Osteocyte (in vitro differentiated cells): ENCODE measurements around the gene XK. TPM values are rescaled to one million over a fixed set of nuclear protein-coding genes. Genes with fewer than 3 reads are reported as not detected.

ENCODE experiments used
- DNase-seq: peaks from one replicate; pipeline ENCODE4 v3.0.0; 2021; ENCODE audit warnings: mixed read lengths; ENCODE audit not compliant: unreplicated experiment; ENCODE audit errors: extremely low spot score
- H3K27ac Mint-ChIP-seq: one replicate; pipeline ENCODE4 v1.8.0; 2021; ENCODE audit warnings: mild to moderate bottlenecking, mixed read lengths; ENCODE audit not compliant: unreplicated experiment
- H3K27me3 Mint-ChIP-seq: one replicate; pipeline ENCODE4 v1.8.0; 2021; ENCODE audit warnings: mixed read lengths; ENCODE audit not compliant: unreplicated experiment
- H3K36me3 Mint-ChIP-seq: one replicate; pipeline ENCODE4 v1.8.0; 2021; ENCODE audit warnings: mixed read lengths; ENCODE audit not compliant: unreplicated experiment
- H3K4me1 Mint-ChIP-seq: one replicate; pipeline ENCODE4 v1.8.0; 2021; ENCODE audit warnings: mixed read lengths; ENCODE audit not compliant: unreplicated experiment
- H3K4me3 Mint-ChIP-seq: one replicate; pipeline ENCODE4 v1.8.0; 2021; ENCODE audit warnings: mild to moderate bottlenecking, moderate library complexity, mixed read lengths; ENCODE audit not compliant: unreplicated experiment
- H3K9me3 Mint-ChIP-seq: one replicate; pipeline ENCODE4 v1.8.0; 2021; ENCODE audit warnings: mixed read lengths; ENCODE audit not compliant: unreplicated experiment
- total RNA-seq: library from RNA; stranded (reverse); gene quantifications from 2 replicates; pipeline ENCODE4 v1.2.1, GENCODE V29; 2021
- TF ChIP-seq, protein P1 (sequence below): fragments of 200-600 bp; sonication (generic); IDR thresholded peaks from 2 replicates; pipeline ENCODE4 v1.5.0; 2021; ENCODE audit warnings: antibody characterized with exemption, mild to moderate bottlenecking, moderate library complexity

XK gene
- total RNA-seq, 1 donor from 2014 or later = not detected

DNA sequence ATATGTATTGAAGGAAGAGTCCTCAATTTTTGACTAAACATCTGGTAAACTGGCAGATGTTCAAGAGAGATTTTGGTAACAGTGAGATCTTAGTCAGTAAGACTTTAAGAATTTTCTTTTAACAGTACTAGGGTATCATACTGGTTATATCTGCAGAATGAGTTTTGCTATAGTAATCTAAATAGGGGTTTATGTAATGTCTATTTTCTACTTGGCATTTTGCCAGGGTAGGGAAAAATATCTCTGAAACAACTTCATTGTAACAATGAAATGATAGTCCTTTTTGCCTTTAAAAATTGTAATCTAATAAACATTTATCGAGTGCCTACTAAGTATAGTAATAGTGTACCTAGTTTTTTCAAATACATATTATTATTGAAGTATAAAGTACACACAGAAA, 32.1 kb downstream of the XK start:
- no peak overlapping the region for H3K27ac Mint-ChIP-seq
- H3K36me3 Mint-ChIP-seq = no peaks in the 10 kb centered on the region
- H3K27me3 Mint-ChIP-seq = peaks cover 4% of the 10 kb centered on the region
- H3K4me3 Mint-ChIP-seq = no peak overlapping the region
- H3K9me3 Mint-ChIP-seq = peaks cover 7% of the 10 kb centered on the region
- no peaks in the 10 kb centered on the region for H3K4me1 Mint-ChIP-seq
- DNase-seq = no peak
- TF ChIP-seq, protein P1, sequence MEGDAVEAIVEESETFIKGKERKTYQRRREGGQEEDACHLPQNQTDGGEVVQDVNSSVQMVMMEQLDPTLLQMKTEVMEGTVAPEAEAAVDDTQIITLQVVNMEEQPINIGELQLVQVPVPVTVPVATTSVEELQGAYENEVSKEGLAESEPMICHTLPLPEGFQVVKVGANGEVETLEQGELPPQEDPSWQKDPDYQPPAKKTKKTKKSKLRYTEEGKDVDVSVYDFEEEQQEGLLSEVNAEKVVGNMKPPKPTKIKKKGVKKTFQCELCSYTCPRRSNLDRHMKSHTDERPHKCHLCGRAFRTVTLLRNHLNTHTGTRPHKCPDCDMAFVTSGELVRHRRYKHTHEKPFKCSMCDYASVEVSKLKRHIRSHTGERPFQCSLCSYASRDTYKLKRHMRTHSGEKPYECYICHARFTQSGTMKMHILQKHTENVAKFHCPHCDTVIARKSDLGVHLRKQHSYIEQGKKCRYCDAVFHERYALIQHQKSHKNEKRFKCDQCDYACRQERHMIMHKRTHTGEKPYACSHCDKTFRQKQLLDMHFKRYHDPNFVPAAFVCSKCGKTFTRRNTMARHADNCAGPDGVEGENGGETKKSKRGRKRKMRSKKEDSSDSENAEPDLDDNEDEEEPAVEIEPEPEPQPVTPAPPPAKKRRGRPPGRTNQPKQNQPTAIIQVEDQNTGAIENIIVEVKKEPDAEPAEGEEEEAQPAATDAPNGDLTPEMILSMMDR = no peak

DNA sequence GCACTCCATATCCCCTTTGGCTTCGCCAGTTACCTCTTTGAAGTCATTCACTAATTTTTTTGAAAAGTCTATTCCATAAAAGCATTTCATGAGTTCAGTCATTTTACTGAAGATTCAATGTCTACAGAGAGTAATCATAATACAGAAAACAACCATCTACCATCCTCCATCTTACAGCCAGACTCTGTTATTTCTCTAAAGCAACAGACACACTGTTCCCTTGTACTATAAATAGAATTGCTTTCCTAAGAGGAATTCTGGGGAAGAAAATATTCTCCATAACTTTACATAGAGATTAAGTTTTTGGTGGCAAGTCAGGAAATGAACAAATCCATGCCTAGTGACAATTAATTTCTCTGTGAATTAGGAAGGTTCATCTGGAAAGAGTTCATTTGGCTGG, 37.0 kb downstream of the XK start:
- Mint-ChIP-seq H3K36me3 (no peaks in the 10 kb centered on the region), H3K4me1 (no peaks in the 10 kb centered on the region), H3K9me3 (peaks cover 7% of the 10 kb centered on the region), H3K27me3 (peaks cover 2% of the 10 kb centered on the region), H3K27ac (no peak overlapping the region), H3K4me3 (no peak overlapping the region)
- TF ChIP-seq, protein P1 = no peak
- DNase-seq = no peak

DNA sequence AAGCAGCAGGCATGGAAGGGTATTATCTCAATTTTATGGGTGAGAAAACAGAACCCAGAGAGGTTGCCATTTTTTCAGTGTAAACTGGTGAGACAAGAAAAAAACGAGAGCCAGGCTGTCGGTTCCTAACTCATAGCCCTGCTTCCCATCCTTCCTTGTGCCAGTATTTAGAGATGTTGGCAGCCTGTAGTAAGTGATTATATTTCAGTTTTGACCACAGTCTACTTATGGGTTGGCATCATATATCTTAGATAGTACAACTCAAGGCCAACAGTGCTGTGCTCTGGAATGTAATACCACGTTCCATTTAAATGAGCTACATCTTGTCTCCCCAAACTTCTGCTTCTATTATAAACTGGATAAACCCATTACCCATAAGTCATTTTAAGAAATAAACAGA, 40.8 kb downstream of the XK start:
- no peak overlapping the region for H3K27ac Mint-ChIP-seq
- H3K4me1 Mint-ChIP-seq = no peaks in the 10 kb centered on the region
- no peaks in the 10 kb centered on the region for H3K9me3 Mint-ChIP-seq
- no peak overlapping the region for H3K4me3 Mint-ChIP-seq
- no peaks in the 10 kb centered on the region for H3K36me3 Mint-ChIP-seq
- peaks cover 2% of the 10 kb centered on the region for H3K27me3 Mint-ChIP-seq
- TF ChIP-seq, protein P1 = no peak
- no peak for DNase-seq

DNA sequence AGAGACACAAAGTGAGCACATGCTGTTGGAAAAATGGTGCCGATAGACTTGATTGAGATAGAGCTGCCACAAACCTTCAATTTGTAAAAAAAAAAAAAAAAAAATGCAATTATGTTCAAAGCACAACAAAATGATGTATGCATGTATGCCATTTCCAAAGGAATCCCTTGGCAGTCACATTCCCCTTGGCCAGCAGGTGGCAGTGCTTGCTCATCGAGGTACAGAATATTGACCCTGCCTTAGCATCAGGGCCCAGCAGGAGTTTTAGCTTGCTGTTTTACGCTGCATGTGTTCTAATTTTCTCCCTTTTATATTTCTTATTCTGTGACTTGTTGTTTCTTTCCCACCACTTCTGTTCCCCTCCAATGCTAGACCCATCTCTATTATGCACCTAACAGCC, 59.8 kb downstream of the XK start:
- no peak overlapping the region for H3K27ac Mint-ChIP-seq
- H3K9me3 Mint-ChIP-seq = peaks cover 3% of the 10 kb centered on the region
- H3K4me1 Mint-ChIP-seq = peaks cover 2% of the 10 kb centered on the region
- TF ChIP-seq, protein P1 = peak; percentile 79
- no peak overlapping the region for H3K4me3 Mint-ChIP-seq
- H3K36me3 Mint-ChIP-seq = no peaks in the 10 kb centered on the region
- DNase-seq = peak; percentile 87
- peaks cover 15% of the 10 kb centered on the region for H3K27me3 Mint-ChIP-seq

DNA sequence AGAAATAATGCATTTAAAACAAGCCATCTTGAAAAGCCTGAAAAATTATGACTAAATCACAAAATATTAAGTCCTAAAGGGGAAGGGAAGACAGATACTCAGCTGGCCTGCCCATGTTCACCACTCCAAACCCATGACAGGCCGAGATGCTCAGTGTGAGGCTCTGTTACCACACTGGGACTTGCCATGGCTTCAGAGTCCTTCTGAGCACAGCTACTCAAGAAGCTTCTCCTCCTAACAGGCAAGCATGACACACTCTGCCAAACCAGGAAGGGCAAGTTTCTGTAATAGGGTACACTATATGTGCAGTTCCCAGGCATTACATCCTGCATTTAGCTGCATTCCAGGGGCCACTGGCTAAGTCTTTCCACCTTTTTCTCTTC, 60.2 kb downstream of the XK start:
- H3K27ac Mint-ChIP-seq = no peak overlapping the region
- peaks cover 3% of the 10 kb centered on the region for H3K9me3 Mint-ChIP-seq
- peaks cover 15% of the 10 kb centered on the region for H3K27me3 Mint-ChIP-seq
- H3K36me3 Mint-ChIP-seq = no peaks in the 10 kb centered on the region
- no peak for DNase-seq
- peaks cover 2% of the 10 kb centered on the region for H3K4me1 Mint-ChIP-seq
- TF ChIP-seq, protein P1 = no peak
- no peak overlapping the region for H3K4me3 Mint-ChIP-seq
